Adrenal gland (tissue), 12 donors: ENCODE results near the gene CLEC4G. TPM values are rescaled to one million over a fixed set of nuclear protein-coding genes. Genes with fewer than 3 reads are reported as not detected.

Source experiments
- DNase-seq, 7 donors: peaks; one replicate each; pipeline ENCODE4 v3.0.0-alpha.2; 2019 to 2020
- H3K27ac ChIP-seq, 5 donors: fragments of 200-600 bp; sonication (generic) in 4 of 5; 1 replicate in 3 of 5; 2 replicates in 2 of 5; pipeline versions ENCODE4 v1.5.1 to v1.8.0; 2016 to 2020; ENCODE audit warnings: mild to moderate bottlenecking in 1 of 5
- H3K27me3 ChIP-seq: fragments of 200-600 bp; 2 replicates; pipeline ENCODE4 v1.8.0; 2021
- H3K36me3 ChIP-seq, 2 donors: fragments of 200-600 bp; replicated peaks in 1 of 2; 1 replicate in 1 of 2; 2 replicates in 1 of 2; pipeline versions ENCODE4 v1.5.1 to v1.8.0; 2018 to 2022
- H3K4me1 ChIP-seq, 2 donors: fragments of 200-600 bp; replicated peaks in 1 of 2; 1 replicate in 1 of 2; 2 replicates in 1 of 2; pipeline versions ENCODE4 v1.5.1 to v1.8.0; 2018 to 2021
- H3K4me3 ChIP-seq, 4 donors: fragments of 200-600 bp; sonication (generic) in 3 of 4; one replicate each; pipeline ENCODE4 v1.5.1; 2016 to 2018
- H3K9me3 ChIP-seq, 3 donors: fragments of 200-600 bp; sonication (generic) in 1 of 3; replicated peaks in 1 of 3; 1 replicate in 2 of 3; 2 replicates in 1 of 3; pipeline versions ENCODE4 v1.5.1 to v1.8.0; 2016 to 2021
- POLR2A ChIP-seq, 2 donors: fragments of 450-650 bp; IDR thresholded peaks; one replicate each; pipeline ENCODE4 v1.6.1; 2017; ENCODE audit warnings: antibody characterized with exemption in 2 of 2, mild to moderate bottlenecking in 2 of 2, moderate library complexity in 1 of 2
- WGBS, 4 donors: extraction: QIAGEN DNeasy Blood & Tissue Kit in 2 of 4; methylation state at CpG; one replicate each; pipeline versions ENCODE4 v1.1.5 to v1.1.7; 2013 to 2017; 5-methylcytosine and 5-hydroxymethylcytosine counted together
- intact Hi-C, 2 donors: fragments of 100-400 bp; cut with DNase I; formaldehyde crosslinking; loops; one replicate each; pipeline versions ENCODE4 v1.14.1 to v1.15.0; 2022 to 2023
- polyA plus RNA-seq, 3 donors: library from polyadenylated mRNA; stranded (reverse); fragments of 200-250 nt in 2 of 3; fragments of 350-450 nt in 1 of 3; fragmentation: Illumina TruSeq in 1 of 3; extraction: RNeasy Lipid Tissue Mini Kit (QIAGEN cat#74804) in 1 of 3; gene quantifications; one replicate each; pipeline ENCODE4 v1.2.3, GENCODE V29; 2013 to 2014
- total RNA-seq, 9 donors: library from RNA; depleted of rRNA in 4 of 9; stranded (reverse); fragments of >200 nt in 4 of 9; fragments of 120-200 nt in 1 of 9; fragmentation: NEBNext Ultra II Directional in 1 of 9; extraction: Animal tissue kit (Norgen Biotek cat#: 25700) in 1 of 9; gene quantifications; one replicate each; pipeline versions ENCODE4 v1.1.0 to v1.2.4, GENCODE V29; 2013 to 2023
- TF ChIP-seq, protein P1 (sequence below), 6 experiments: fragments of 450-650 bp in 4 of 6; fragments of 200-600 bp in 2 of 6; sonication (generic) in 1 of 6; IDR thresholded peaks; 1 replicate in 5 of 6; 2 replicates in 1 of 6; pipeline versions ENCODE4 v1.5.1 to v1.8.0; 2016 to 2021; ENCODE audit warnings: antibody characterized with exemption in 6 of 6, mild to moderate bottlenecking in 2 of 6, moderate library complexity in 1 of 6
- donor health status: healthy with polysubstance abuse.
- donor health status: Bipolar disorder and iron deficiency.
- donor health status: DM: yes; HTN: yes; CAD: no.
- donor health status: DM: no; HTN: no; CAD: no.
- donor health status: DM: no; HTN: no; CAD: no.
- donor health status: DM: yes; HTN: yes; CAD: no.

Gene CLEC4G
- total and polyA plus RNA-seq, 12 donors, result 0.26 to 2.2 (median 0.87) TPM; not detected in 4

DNA sequence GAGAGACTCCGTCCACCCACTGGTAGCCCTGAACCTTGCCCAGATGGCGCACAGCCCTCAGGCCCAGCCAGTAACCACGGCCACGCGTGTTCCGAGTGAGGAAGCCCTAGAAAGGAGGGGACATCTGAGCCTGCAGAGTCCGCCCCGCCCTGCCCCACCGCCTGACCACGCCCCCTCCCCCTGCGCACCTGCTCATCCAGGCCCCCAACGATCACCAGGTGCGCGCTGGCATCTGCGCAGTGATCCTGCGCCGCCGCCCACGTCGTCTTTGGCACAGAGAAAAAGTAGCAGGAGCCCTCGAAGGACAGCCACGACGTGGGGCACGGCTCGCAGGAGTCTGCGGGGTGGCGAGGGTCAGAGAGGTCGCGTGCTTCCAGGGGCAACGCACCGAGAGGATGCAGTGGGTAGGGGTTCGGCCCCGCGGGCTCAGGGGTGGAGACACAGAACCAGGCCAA, 2.1 kb downstream of the CLEC4G start:
- Histone ChIP-seq H3K27me3 (peaks cover 36% of the 10 kb centered on the region), H3K4me3 (no peak overlapping the region)
- WGBS, 4 donors, result 4 to 10% (median 6%) methylated on average over 5 to 34 of the region's 34 CpGs

DNA sequence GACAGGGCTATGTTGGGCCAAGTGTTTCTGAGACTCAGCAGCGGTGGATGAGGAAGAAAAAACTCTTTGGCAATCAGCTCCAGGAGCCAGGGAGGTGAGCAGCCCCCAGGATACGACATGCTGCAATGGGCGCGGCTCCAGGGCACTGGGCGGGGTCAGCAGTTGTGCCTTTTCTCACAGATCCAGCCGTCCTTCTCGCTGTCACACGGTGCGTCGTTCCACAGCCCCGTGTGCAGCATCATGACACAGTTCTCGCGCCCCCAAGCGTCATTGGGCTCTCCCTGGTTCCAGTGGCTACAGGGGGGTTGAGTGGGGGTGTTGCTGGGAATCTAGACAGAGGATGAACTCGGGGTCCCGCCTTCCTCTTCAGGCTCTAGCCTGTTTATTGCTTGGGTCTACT, 2.7 kb downstream of the CLEC4G start:
- Histone ChIP-seq H3K4me3 (no peak overlapping the region), H3K36me3 (no peaks in the 10 kb centered on the region), H3K27ac (no peak overlapping the region), H3K4me1 (peaks cover 0 to 5% of the 10 kb centered on the region in 2 donors), H3K9me3 (no peaks in the 10 kb centered on the region), H3K27me3 (peaks cover 36% of the 10 kb centered on the region)
- TF ChIP-seq, protein P1, sequence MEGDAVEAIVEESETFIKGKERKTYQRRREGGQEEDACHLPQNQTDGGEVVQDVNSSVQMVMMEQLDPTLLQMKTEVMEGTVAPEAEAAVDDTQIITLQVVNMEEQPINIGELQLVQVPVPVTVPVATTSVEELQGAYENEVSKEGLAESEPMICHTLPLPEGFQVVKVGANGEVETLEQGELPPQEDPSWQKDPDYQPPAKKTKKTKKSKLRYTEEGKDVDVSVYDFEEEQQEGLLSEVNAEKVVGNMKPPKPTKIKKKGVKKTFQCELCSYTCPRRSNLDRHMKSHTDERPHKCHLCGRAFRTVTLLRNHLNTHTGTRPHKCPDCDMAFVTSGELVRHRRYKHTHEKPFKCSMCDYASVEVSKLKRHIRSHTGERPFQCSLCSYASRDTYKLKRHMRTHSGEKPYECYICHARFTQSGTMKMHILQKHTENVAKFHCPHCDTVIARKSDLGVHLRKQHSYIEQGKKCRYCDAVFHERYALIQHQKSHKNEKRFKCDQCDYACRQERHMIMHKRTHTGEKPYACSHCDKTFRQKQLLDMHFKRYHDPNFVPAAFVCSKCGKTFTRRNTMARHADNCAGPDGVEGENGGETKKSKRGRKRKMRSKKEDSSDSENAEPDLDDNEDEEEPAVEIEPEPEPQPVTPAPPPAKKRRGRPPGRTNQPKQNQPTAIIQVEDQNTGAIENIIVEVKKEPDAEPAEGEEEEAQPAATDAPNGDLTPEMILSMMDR (IDR thresholded peaks at IDR 0.05), result no peak
- TF ChIP-seq POLR2A (IDR thresholded peaks at IDR 0.05), result no peak
- DNase-seq, result no peak
- intact Hi-C loops, result no loop called here
- 12 to 40% (median 22%) methylated on average over 2 to 16 of the region's 16 CpGs for WGBS, 4 donors

More for the DNA sequence above, 2.1 kb downstream of the CLEC4G start:
- intact Hi-C loops, result no loop called here
- Histone ChIP-seq H3K9me3 (no peaks in the 10 kb centered on the region), H3K27ac (no peak overlapping the region), H3K4me1 (peaks cover 0 to 5% of the 10 kb centered on the region in 2 donors), H3K36me3 (no peaks in the 10 kb centered on the region)
- DNase-seq, result no peak
- TF ChIP-seq, protein P1 (IDR thresholded peaks at IDR 0.05), result no peak
- no peak for TF ChIP-seq POLR2A (IDR thresholded peaks at IDR 0.05)

DNA sequence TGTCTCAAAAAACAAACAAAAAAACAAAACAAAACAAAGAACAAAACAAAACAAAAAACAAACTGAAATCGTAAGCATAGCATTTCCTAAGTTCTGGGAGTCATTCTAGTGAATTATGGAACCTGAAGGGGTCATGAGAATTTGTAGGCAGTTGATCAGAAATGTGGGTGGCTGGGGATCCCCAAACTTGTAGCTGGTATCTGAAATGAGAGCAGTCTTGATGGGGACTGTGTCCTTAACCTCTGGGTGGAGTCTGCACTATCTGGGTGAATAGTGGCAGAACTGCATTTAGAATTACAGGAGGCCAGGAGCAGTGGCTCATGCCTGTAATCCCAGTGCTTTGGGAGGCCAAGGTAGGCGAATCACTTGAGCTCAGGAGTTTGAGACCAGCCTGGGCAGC, 6.1 kb downstream of the CLEC4G start:
- no peak overlapping the region for H3K27ac ChIP-seq
- DNase-seq, result no peak
- H3K4me1 ChIP-seq, result peaks cover 0 to 5% of the 10 kb centered on the region in 2 donors
- intact Hi-C loops, result no loop called here
- H3K9me3 ChIP-seq, result no peaks in the 10 kb centered on the region
- 39 to 65% (median 61%) methylated on average over 2 of the region's 2 CpGs for WGBS, 4 donors
- TF ChIP-seq POLR2A (IDR thresholded peaks at IDR 0.05), result no peak
- TF ChIP-seq, protein P1 (IDR thresholded peaks at IDR 0.05), result no peak
- no peak overlapping the region for H3K4me3 ChIP-seq
- no peaks in the 10 kb centered on the region for H3K36me3 ChIP-seq
- peaks cover 31% of the 10 kb centered on the region for H3K27me3 ChIP-seq

DNA sequence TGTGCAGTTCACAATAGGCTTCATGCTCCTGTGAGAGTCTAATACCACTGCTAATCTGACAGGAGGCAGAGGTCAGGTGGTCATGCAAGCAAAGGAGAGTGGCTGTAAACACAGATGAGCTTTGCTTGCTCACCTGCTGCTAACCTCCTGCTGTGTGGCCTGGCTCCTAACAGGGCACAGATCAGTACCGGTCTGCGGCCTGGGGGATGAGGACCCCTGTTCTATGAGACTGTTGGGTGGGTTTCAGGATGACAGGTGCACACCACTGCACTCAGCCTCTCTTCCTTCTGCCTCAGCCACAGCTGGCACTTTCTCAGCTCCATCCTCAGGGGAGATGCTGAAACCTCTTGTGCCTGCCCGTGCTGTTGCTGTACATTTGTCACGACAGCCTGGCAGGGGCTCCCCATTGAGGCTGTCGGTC, 9.7 kb downstream of the CLEC4G start:
- H3K27ac ChIP-seq, result no peak overlapping the region
- no peaks in the 10 kb centered on the region for H3K4me1 ChIP-seq
- intact Hi-C loops, result no loop called here
- H3K36me3 ChIP-seq, result no peaks in the 10 kb centered on the region
- TF ChIP-seq POLR2A (IDR thresholded peaks at IDR 0.05), result no peak
- TF ChIP-seq, protein P1 (IDR thresholded peaks at IDR 0.05), result no peak
- H3K9me3 ChIP-seq, result no peaks in the 10 kb centered on the region
- no peak overlapping the region for H3K4me3 ChIP-seq
- WGBS, 4 donors, result 69 to 77% (median 73%) methylated on average over 5 of the region's 5 CpGs
- DNase-seq, result no peak
- H3K27me3 ChIP-seq, result no peaks in the 10 kb centered on the region
